HG02642 (cell line): ENCODE measurements around the gene MRPS23.

Experiments
- ATAC-seq: cut with Tn5 transposase; IDR thresholded peaks from one replicate; pipeline ENCODE4 v1.9.1; 2021; ENCODE audit warnings: mild to moderate bottlenecking; ENCODE audit not compliant: unreplicated experiment, poor library complexity

MRPS23 gene

GRCh38 chr17:57842280-57842679, 7.6 kb downstream of the MRPS23 start:
- no peak for ATAC-seq

- no peak for ATAC-seq
Measured at GRCh38 chr17:57839571-57839923, 10.3 kb downstream of the MRPS23 start.

GRCh38 chr17:57838857-57839570, 10.8 kb downstream of the MRPS23 start:
- no peak for ATAC-seq

GRCh38 chr17:57838453-57838852, 11.4 kb downstream of the MRPS23 start:
- ATAC-seq, result no peak

DNA sequence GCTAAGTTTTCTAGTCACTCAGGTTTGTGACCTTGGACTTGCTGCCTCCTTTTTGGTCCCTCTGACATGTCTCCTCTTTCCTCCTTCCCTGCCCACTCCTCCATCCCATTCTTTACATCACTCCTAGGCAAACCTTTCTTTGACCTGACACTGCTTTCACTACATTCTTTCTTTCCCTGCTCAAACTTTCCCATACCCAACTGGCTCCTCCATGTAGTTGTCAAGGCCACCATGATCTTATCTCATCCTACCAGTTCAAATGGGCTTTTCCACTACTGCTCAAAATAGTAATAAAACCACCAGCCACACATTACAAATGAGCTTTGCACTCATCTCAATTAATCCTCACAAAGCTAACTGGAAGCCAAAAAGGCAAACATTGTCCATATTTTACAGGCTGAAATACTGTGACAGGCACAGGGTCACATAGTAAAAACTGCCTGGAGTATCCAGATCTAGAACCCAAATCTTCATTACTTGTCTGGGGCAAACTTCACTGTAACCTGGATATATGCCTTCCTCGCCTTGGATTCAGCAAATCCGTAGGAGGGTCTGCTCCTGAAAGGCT, 14.4 kb downstream of the MRPS23 start:
- no peak for ATAC-seq

- no peak for ATAC-seq
Measured at GRCh38 chr17:57834146-57834741, 15.6 kb downstream of the MRPS23 start.

DNA sequence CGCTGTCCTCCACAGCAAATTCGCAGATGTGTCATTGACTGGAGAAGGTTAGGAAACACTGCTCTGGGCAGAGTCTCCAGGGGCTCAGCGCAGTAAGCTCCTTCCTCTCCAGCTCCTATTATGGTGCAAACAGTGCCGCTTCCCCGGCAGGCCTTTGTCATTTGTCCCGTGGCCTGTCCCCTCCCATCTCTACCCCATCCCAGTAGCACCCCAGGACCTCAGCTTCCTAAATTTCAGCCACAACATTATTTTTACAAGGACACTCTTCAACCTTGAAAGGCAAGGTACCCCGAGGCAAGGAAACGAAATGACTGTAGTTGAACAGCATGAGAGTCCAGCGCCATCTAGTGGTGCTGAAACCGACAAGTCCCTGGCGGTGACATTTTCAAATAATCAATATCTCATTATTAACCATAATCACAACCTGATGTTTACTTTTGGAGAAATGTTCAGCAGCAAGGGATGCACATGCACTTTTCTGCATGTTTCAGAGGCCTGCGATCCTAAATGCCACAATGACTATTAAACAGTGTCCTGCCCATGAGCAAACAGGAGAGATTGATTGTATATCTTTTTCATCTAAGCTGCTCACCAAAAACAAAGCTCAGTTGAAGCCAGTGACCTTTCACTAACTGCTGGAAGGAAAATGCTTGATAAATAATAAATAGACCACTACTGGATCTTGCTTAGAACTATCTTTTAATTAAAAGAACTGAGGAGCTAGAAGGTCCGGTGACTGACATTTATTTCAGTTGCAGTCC, 16.5 kb downstream of the MRPS23 start:
- no peak for ATAC-seq

DNA sequence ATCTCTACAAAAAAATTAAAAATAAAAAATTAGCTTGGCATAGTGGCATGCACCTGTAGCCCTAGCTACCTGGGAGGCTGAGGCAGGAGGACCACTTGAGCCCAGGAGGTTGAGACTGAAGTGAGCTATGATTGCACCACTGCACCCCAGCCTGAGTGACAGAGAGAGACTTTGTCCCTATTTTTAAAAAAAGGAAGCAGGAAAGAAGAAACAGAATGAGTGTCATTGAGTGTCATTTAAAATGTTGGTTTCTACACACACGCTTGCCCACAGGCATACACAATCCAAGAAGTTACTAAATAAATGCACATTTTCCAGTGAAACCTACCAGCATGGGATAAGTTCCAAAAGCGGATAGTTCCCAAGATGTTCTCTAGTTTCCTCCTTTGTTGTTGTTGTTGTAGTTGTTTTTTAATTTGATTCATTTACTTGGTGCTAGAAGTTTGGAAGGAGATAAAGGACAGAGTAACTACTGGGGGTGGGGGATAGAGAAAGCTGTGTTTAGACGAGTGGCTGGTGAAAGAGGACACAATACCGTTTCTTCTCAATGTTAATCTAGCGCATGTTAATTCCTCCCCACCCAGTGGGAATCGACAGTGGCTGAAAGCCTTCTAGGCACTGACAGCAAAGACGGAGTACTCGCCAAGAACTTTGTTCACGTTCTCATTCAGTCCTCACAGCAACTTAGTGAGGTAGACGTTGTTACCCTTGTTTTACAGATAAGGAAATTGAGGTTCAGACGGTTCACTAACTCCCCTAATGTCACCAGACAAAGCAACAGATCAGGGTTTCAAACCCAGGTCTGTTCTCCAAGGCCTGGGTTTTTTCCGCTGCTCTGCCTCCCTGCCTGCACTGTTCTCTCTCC, 17.3 kb downstream of the MRPS23 start:
- ATAC-seq, result no peak

DNA sequence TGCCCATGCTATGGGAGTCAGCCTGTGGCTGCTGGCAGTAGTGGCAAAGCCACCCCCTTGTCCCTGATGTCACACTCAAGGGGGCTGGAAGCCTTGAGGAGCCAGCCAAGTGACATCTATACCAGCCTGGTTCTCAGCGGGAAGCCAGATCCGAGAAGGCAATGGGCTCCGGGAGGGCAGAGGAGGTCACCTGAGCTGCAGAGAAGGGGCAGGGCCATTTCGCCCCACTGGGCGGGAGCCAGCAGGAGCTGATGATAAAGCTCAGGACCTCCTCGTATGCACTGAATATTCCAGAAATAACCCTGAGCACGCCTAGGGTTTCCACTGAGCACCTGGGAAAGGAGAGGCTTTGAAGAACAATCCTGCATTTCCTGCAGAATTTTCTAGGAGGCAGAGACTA, 19.0 kb downstream of the MRPS23 start:
- ATAC-seq, result no peak

- ATAC-seq, result no peak
Measured at GRCh38 chr17:57823469-57824401, 26.1 kb downstream of the MRPS23 start.

DNA sequence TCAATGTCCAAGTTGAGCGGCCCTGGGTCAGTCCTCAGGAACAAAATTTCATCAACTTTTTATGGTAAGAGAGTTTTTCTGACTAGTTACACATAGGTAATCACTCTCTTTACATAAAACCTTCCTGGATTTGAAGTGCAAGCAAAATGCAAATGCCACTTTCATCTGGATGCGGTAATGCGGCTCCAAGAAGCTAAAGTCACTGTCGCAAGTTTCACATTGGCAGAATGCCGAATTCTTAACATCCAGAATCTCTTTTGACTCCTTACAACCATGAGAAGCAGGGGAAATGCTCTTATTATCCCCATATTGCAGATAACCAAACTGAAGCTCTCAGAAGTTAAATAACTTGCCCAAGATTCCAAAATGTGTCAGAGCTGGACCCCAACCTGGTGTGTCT, 30.0 kb downstream of the MRPS23 start:
- no peak for ATAC-seq

- no peak for ATAC-seq
Measured at GRCh38 chr17:57819285-57819684, 30.6 kb downstream of the MRPS23 start.

DNA sequence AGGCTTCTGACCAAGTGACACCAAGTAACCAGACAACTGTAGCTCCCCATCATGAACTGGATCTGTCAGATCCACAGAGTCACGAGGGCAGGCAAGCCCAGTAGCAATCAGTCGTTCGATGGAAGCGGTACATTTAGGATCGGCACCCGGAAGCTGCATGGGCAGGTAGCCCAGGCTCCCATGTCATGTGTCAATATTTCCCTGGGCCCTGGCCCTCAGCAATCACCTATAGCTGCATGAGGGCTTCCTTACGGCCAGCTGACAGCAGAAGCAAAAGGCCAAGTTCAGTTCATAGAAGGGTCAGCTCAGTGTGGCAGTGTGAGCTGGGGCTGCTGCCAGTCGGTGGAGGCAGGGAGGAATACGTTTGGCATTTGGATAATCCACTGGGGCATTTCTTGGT, 31.8 kb downstream of the MRPS23 start:
- no peak for ATAC-seq

DNA sequence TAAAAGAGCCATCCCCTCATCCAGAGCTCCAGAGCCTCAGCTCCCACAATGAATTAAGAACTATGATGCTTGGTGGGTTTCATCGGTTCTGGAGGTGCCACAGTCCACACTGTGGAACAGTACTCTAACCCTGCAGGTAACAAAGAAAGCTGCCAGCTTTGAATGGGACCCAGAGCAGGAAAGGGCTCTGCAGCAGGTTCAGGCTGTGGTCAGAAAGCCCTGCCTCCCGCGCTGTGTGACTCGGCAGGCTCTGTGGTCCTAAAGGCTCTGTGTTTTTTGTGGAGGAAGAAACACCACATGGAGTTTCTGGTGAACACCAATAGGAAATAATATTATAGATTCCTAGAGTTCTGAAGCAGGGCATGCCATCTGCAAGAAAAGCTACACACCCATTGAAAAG, 32.5 kb downstream of the MRPS23 start:
- ATAC-seq, result no peak

DNA sequence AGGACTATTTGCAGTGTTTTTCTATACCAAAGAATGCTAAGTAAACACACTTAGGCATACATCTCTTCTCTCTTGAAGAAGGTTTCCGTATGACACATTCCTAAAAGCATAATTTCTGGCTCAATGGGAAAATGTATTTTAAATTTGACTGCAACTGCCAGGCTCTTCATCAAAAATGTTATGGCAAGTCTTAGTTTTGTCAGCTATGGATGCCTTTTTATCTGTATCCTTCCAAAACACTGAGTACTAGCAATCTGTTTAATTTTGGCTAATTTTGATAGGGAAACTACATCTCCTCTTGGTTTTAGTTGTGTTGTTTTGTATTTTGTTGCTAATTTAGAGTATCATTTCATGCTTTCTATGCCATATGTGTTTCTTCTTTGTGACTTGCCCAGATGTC, 35.4 kb downstream of the MRPS23 start:
- no peak for ATAC-seq

DNA sequence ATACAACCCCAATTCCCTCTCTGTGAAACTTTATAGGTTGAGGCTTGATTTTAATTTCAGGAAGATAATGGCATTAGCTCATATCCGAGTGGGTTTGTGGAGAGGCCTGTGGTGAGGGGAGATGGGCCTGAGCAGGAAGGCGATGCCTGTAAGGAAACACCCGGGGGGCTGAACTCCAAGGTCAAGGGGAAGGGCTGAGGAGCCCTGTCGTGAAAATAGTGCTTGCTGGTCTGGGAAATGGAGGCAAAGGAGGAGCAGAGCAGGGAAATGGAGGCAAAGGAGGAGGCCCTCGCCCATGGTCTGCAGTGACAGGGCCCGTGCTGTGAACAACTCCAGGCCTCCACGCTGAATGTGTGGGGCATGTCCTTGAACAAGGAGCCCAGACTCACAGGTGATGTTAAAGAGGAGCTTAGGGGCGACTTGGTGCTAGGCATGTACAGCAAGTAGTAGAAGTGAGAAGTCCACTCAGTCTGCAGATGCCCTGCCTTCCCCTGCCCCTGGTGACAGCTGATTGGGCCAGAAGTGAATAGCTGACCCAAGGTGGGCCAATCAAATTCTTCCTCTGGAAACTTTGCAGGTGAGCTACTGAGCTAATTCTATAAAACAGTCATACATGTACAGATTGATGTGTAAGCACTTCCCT, 38.1 kb downstream of the MRPS23 start:
- ATAC-seq, result no peak

GRCh38 chr17:57810721-57811637, 38.9 kb downstream of the MRPS23 start:
- no peak for ATAC-seq

- ATAC-seq, result no peak
Measured at GRCh38 chr17:57809879-57810278, 40.0 kb downstream of the MRPS23 start.
